CD4-positive, alpha-beta T cell treated with Interleukin-15 for 1 hour (primary cell): ENCODE measurements around the gene TULP1.

Source experiments
- DNase-seq: peaks from one replicate; pipeline ENCODE4 v3.0.0-alpha.2; 2020

Gene TULP1

DNA sequence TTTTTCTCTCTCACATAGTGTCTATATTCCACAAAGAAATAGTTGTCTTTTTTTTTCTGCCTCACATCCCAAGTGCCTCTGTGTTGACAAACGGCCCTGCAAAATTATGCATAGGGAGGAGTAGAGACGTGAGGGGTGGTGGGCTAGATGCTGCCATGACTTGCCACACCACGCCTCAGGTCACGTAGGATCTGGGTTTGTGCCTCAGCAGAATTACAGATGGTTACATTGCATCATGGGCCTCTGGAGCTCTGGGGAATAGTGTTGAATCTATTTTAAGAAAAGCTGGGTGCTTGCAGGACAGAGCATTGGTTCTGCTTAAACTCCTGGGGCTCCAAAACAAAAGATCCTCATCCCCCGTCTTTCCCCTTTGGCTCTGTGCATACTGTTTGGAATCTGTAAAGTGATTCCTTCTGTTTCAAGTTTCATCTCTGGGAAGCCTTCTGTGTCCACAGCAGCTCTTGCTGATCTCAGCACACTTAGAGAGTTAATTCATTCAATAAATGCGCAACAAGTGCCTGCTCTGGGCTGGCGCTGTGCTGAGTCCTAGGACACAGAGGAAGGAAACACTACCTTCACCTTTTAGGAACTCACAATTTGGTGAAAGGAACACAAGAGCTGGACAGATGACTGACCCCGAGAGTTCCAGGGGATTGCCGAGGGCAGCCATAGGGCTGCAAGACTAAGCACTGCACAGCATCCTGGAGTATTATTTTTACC lies 58.1 kb downstream of the TULP1 start:
- DNase-seq = no peak

DNA sequence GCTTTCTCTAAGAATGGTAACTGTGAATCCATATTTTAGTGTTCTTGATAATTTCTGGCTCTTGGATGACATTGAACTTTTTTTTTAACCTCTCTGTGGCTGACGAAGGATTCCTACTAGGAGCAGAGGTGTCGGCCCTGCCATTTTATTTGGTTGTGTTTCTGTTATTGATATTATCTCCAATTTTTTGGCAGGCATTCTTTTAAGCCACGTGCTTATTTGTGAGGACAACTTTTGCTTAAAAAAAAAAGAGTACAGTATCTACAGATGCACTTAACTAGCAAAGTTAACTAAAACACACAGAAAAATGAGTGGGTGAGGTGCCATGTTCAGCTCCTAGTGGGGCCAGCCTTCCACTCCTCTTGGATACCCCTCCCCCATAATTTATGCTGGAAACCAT lies 59.5 kb downstream of the TULP1 start:
- no peak for DNase-seq

DNA sequence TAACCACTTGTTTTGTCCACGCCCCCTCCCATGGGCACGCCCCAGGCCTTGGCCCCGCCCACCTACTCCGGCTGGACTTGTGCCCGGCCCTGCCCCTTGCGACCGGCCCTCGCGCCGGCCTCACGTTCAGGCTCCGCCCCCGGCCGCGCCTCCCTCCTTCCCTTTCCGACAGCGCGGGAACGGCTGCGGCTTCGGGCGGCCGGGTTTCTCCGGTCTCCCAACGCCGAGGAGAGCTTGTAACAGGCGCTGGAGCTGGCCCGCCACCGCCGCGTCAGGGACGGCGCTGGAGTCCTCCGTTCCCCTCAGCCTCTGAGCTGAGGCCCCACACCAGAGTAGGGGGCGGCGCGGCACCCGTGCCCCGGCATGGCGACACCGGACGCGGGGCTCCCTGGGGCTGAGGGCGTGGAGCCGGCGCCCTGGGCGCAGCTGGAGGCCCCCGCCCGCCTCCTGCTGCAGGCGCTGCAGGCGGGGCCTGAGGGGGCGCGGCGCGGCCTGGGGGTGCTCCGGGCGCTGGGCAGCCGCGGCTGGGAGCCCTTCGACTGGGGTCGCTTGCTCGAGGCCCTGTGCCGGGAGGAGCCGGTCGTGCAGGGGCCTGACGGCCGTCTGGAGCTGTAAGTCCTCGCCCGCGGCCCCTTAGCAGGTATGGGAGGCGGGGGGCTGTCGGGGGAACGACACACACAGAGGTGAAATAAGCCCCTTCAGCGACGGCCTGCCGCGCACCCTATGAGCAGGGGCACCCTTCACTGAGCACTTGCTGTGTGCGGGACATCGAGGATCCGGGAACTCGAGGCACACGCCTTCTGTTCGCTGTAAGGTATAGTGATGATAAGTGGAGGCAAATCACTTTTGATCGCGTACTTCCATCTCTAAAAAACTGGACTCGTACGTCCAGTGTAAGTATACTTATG lies 60.3 kb downstream of the TULP1 start, which contains the start of gene FANCE:
FANCE (plus strand) TSS at position 156 of the 908 bp plus-strand sequence; CDS start at position 364, 208 bp downstream.
- peak; percentile 92 for DNase-seq

DNA sequence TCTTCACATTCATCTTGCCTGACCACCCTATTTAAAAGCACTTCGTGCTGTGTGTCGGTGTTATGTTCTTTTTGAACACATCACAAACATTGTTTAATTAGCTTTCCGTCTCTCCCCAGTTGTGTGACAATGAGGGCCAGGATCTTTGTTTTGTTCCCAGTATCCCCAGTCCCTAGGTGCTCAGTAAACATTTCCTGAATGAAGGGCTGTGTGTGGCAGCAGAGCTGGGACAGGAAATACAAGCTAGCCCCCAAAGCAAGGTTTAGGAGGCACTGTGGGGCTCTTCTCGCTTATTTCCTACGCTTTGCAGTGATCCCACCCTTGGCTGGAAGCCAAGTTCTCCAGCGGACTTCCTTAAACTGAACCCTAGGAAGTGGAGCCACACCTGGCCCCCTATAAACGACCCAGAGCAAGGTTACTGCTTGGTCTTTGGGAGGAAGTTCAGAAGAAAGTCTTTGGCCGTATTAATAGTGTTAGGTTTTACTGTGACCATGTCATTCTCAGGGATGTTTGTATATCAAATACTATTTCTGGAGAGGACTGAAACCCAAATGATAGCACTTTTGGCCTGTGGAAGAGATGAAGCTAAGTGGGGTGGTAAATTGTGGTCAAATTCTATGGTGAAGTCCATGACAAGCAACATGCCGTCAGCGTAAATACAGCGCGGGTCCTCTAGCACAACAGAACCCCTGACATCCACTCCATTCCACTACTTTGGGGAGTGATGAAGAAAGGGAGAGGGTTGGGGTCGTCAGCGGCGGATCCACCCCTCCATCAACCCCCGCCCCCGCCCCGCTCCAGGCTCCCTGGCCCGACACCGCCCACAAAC lies 61.1 kb downstream of the TULP1 start:
- DNase-seq = no peak

DNA sequence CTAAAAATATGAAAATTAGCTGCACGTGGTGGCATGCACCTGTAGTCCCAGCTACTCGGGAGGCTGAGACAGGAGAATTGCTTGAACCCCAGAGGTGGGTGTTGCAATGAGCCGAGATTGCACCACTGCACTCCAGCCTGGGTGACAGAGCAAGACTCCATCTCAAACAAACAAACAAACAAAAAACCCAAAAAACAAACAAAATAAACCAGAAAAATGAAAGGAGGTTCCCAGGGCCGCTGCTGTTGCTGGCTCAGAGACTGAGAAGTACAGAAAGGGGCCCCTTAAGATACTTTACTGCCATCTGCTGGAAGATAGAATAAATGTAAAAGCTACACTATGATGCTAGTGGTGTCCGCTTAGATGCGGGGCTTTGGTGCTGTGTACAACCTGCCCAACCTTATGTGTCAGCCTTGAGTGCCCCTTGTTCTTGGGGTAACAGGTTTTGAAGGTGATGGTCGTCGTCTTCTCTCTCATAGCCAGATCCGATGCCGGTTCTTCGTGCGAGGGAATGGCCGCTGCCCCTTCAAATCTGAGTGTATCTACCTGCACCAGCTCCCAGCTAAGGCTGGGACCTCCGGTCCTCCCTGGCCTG lies 63.3 kb downstream of the TULP1 start:
- DNase-seq = peak; percentile 29

DNA sequence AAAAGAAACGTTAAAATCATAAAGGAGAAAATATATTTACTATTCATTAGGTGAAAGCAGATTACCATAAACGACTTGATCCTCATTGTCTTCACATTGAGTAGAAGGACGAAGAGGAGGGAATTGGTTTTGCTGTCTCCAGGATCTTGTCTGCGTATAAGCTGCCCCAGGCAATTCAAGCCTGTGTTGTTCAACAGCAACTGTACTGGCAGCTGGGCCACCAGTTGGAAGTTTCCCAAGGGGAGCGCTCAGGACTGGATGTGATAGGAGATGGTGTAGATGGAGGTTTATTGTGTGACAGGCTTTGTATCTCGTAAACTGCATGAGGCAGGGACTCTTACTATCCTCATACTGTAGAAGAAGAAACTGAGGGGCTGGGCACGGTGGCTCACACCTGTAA lies 64.5 kb downstream of the TULP1 start:
- DNase-seq = no peak
